OCI-LY7 (cell line): ENCODE data around the gene TSPYL1. TPM values are rescaled to one million over a fixed set of nuclear protein-coding genes. Genes with fewer than 3 reads are reported as not detected.

Source experiments
- BruUV-seq: library from RNA; stranded (reverse); fragments of 400-500 nt; replicated peaks from 2 replicates; lab custom pipeline; 2021; lab: Mats Ljungman, UMichigan
- CTCF ChIA-PET: fragments of 300-600 bp; sonication (Branson Sonifier 250); formaldehyde crosslinking; loops from one replicate; lab custom pipeline; 2022; ENCODE audit warnings: antibody characterized with exemption; ENCODE audit not compliant: unreplicated experiment; lab: Charles Lee
- POLR2A ChIA-PET: fragments of 300-600 bp; sonication (Branson Sonifier 250); formaldehyde crosslinking; loops from one replicate; lab custom pipeline; 2022; ENCODE audit warnings: antibody characterized with exemption; lab: Charles Lee
- DNase-seq: peaks from one replicate; pipeline ENCODE4 v3.0.0-alpha.2; 2015; ENCODE audit warnings: low spot score
- H2AFZ ChIP-seq: fragments of 200-600 bp; sonication (generic), shearing (Covaris generic); 2 replicates; pipeline ENCODE4 v1.6.1; 2014; ENCODE audit warnings: mild to moderate bottlenecking, antibody characterized with exemption, low read length, moderate library complexity
- H3K27ac ChIP-seq: fragments of 200-600 bp; sonication (generic); 2 replicates; pipeline ENCODE4 v1.5.1; 2014; ENCODE audit warnings: mixed run types, low read depth, mild to moderate bottlenecking, moderate library complexity, low read length, inconsistent platforms; ENCODE audit not compliant: poor library complexity, severe bottlenecking
- H3K36me3 ChIP-seq: fragments of 200-600 bp; sonication (generic); 2 replicates; pipeline ENCODE4 v1.6.1; 2014; ENCODE audit warnings: mild to moderate bottlenecking, antibody characterized with exemption, low read length, moderate library complexity, mixed read lengths; ENCODE audit not compliant: insufficient read depth
- H3K4me1 ChIP-seq: fragments of 200-600 bp; sonication (generic); 2 replicates; pipeline ENCODE4 v1.5.1; 2014; ENCODE audit warnings: mild to moderate bottlenecking, low read length; ENCODE audit not compliant: insufficient read depth, poor library complexity, severe bottlenecking
- H3K4me2 ChIP-seq: fragments of 200-600 bp; sonication (generic); 2 replicates; pipeline ENCODE4 v1.6.1; 2014; ENCODE audit warnings: mild to moderate bottlenecking, low read length
- H3K4me3 ChIP-seq: fragments of 200-600 bp; sonication (generic); 2 replicates; pipeline ENCODE4 v1.5.1; 2014; ENCODE audit warnings: mild to moderate bottlenecking, low read depth, low read length; ENCODE audit not compliant: poor library complexity, severe bottlenecking
- H3K79me2 ChIP-seq: fragments of 200-600 bp; sonication (generic); 2 replicates; pipeline ENCODE4 v1.6.1; 2016; ENCODE audit warnings: low read depth, mild to moderate bottlenecking, low read length, moderate library complexity, mixed read lengths; ENCODE audit not compliant: insufficient read depth
- H3K9me2 ChIP-seq: fragments of 200-600 bp; sonication (generic); 2 replicates; pipeline ENCODE4 v1.6.1; 2016; ENCODE audit warnings: mild to moderate bottlenecking, low read length, mixed read lengths; ENCODE audit not compliant: insufficient read depth
- H3K9me3 ChIP-seq: fragments of 200-600 bp; sonication (generic); 2 replicates; pipeline ENCODE4 v1.6.1; 2014; ENCODE audit warnings: mild to moderate bottlenecking, mixed run types, low read length, mixed read lengths
- H4K20me1 ChIP-seq: fragments of 200-600 bp; sonication (generic); 2 replicates; pipeline ENCODE4 v1.6.1; 2014; ENCODE audit warnings: mild to moderate bottlenecking, antibody characterized with exemption, low read length, moderate library complexity, mixed read lengths; ENCODE audit not compliant: insufficient read depth
- CTCF ChIP-seq: fragments of 200-600 bp; sonication (generic); conservative IDR thresholded peaks from 2 replicates; pipeline ENCODE4 v1.5.1; 2014; ENCODE audit warnings: mild to moderate bottlenecking, antibody characterized with exemption, low read length, moderate library complexity, mixed read lengths
- EZH2phosphoT487 ChIP-seq: fragments of 200-600 bp; sonication (generic); IDR thresholded peaks from 2 replicates; pipeline ENCODE4 v1.6.1; 2018; ENCODE audit warnings: low read depth, borderline replicate concordance, mild to moderate bottlenecking, mixed run types, antibody characterized with exemption, low read length, moderate library complexity, mixed read lengths
- intact Hi-C: fragments of 100-400 bp; cut with micrococcal nuclease; formaldehyde crosslinking; loops from one replicate; pipeline ENCODE4 v1.10.0; 2022; ENCODE audit not compliant: unreplicated experiment
- total RNA-seq, 2 experiments: library from RNA; depleted of rRNA in 1 of 2; stranded (reverse); fragments of >200 nt in 1 of 2; shearing (Covaris generic) in 1 of 2; gene quantifications; 2 replicates each; pipeline ENCODE4 v1.2.3, GENCODE V29; 2014 to 2022

Gene TSPYL1
- total RNA-seq, 2 experiments from 2014 or later: 32.8 to 50.3 TPM

GRCh38 chr6:116313101-116313776, 33.5 kb upstream of the TSPYL1 start:
- ChIA-PET POLR2A (no interaction called here), CTCF (no interaction called here)
- H2AFZ ChIP-seq: no peak overlapping the region
- no peaks in the 10 kb centered on the region for H3K9me3 ChIP-seq
- BruUV-seq: no TSS peak
- H3K36me3 ChIP-seq: no peaks in the 10 kb centered on the region
- H4K20me1 ChIP-seq: no peaks in the 10 kb centered on the region
- H3K4me2 ChIP-seq: no peak overlapping the region
- H3K27ac ChIP-seq: no peak overlapping the region
- no peaks in the 10 kb centered on the region for H3K79me2 ChIP-seq
- no peaks in the 10 kb centered on the region for H3K9me2 ChIP-seq
- DNase-seq: no peak
- intact Hi-C loops: no loop called here
- H3K4me3 ChIP-seq: no peak overlapping the region
- TF ChIP-seq CTCF (no peak), EZH2phosphoT487 (no peak)
- H3K4me1 ChIP-seq: no peaks in the 10 kb centered on the region

- Histone ChIP-seq H3K4me2 (no peak overlapping the region), H3K4me3 (no peak overlapping the region), H3K9me2 (no peaks in the 10 kb centered on the region), H4K20me1 (no peaks in the 10 kb centered on the region), H3K4me1 (no peaks in the 10 kb centered on the region), H3K9me3 (no peaks in the 10 kb centered on the region), H3K27ac (no peak overlapping the region), H3K36me3 (no peaks in the 10 kb centered on the region), H3K79me2 (no peaks in the 10 kb centered on the region), H2AFZ (no peak overlapping the region)
- no TSS peak for BruUV-seq
- no peak for DNase-seq
- ChIA-PET CTCF (no interaction called here), POLR2A (no interaction called here)
- intact Hi-C loops: no loop called here
- no peak for TF ChIP-seq EZH2phosphoT487
- TF ChIP-seq CTCF: no peak
Observed at GRCh38 chr6:116309657-116310056, 29.9 kb upstream of the TSPYL1 start.

- Histone ChIP-seq H3K9me2 (no peaks in the 10 kb centered on the region), H3K9me3 (no peaks in the 10 kb centered on the region), H3K4me2 (no peak overlapping the region), H3K79me2 (no peaks in the 10 kb centered on the region), H4K20me1 (no peaks in the 10 kb centered on the region), H3K27ac (no peak overlapping the region), H3K4me3 (no peak overlapping the region), H3K36me3 (no peaks in the 10 kb centered on the region), H2AFZ (no peak overlapping the region), H3K4me1 (no peaks in the 10 kb centered on the region)
- intact Hi-C loops: no loop called here
- ChIA-PET CTCF (no interaction called here), POLR2A (no interaction called here)
- BruUV-seq: no TSS peak
- no peak for TF ChIP-seq CTCF
- no peak for TF ChIP-seq EZH2phosphoT487
- DNase-seq: no peak
Observed at GRCh38 chr6:116309001-116309400, 29.3 kb upstream of the TSPYL1 start.
